K562 (cell line): Measurements from ENCODE around the gene AP3B2. TPM values are rescaled to one million over a fixed set of nuclear protein-coding genes. Genes with fewer than 3 reads are reported as not detected.

Experiments used
- BDP1 ChIP-seq: IDR thresholded peaks from 3 replicates; pipeline ENCODE4 v1.6.1; 2011; ENCODE audit not compliant: insufficient read length, insufficient read depth
- BRF1 ChIP-seq: IDR thresholded peaks from 3 replicates; pipeline ENCODE4 v1.6.1; 2011; ENCODE audit warnings: borderline replicate concordance, mild to moderate bottlenecking; ENCODE audit not compliant: insufficient read length; ENCODE audit errors: extremely low read depth
- CBX8 ChIP-seq: fragments of 200-600 bp; sonication (generic); IDR thresholded peaks from 2 replicates; pipeline ENCODE4 v1.6.1; 2012; ENCODE audit warnings: borderline replicate concordance, mixed run types, low read depth, mild to moderate bottlenecking, moderate library complexity, mixed read lengths, low read length, control low read depth, inconsistent platforms; ENCODE audit not compliant: poor library complexity, severe bottlenecking; ENCODE audit errors: extremely low read depth
- CEBPB ChIP-seq: fragments of 450-650 bp; IDR thresholded peaks from 2 replicates; pipeline ENCODE4 v1.6.1; 2016; ENCODE audit warnings: missing genetic modification characterization, missing compliant biosample characterization
- DACH1 ChIP-seq: fragments of 450-650 bp; IDR thresholded peaks from 2 replicates; pipeline ENCODE4 v1.6.1; 2018; ENCODE audit not compliant: partially characterized antibody
- EZH2 ChIP-seq: IDR thresholded peaks from 2 replicates; pipeline ENCODE4 v1.6.1; 2012; ENCODE audit warnings: low read depth, mild to moderate bottlenecking, inconsistent platforms, low read length, borderline replicate concordance
- FOXP4 ChIP-seq: sonication (generic); formaldehyde crosslinking; IDR thresholded peaks from 2 replicates; pipeline ENCODE4 v1.8.0; 2022; ENCODE audit warnings: mild to moderate bottlenecking, missing genetic modification reagents, borderline replicate concordance
- ILK ChIP-seq: fragments of 450-650 bp; IDR thresholded peaks from 2 replicates; pipeline ENCODE4 v1.6.1; 2016; ENCODE audit warnings: missing genetic modification characterization, low read depth, mild to moderate bottlenecking, missing compliant biosample characterization, moderate library complexity, borderline replicate concordance
- MED1 ChIP-seq: sonication (generic); formaldehyde crosslinking; IDR thresholded peaks from 2 replicates; pipeline ENCODE4 v1.8.1; 2023; ENCODE audit warnings: missing genetic modification reagents, borderline replicate concordance
- MNT ChIP-seq, 2 experiments: fragments of 450-650 bp; conservative IDR thresholded peaks; 2 replicates each; pipeline ENCODE4 v1.6.1; 2017; ENCODE audit warnings: mild to moderate bottlenecking in 2 of 2, moderate library complexity in 2 of 2
- MXI1 ChIP-seq: IDR thresholded peaks from 2 replicates; pipeline ENCODE4 v1.6.1; 2011; ENCODE audit warnings: low read depth, mild to moderate bottlenecking, improper control_type of control experiment, low read length
- MYC ChIP-seq, 2 experiments: fragments of 250-450 bp in 1 of 2; sonication (Bioruptor Pico) in 1 of 2; IDR thresholded peaks; 2 replicates each; pipeline versions ENCODE4 v1.5.1 to v1.6.1; 2012 to 2021; ENCODE audit warnings: low read depth in 2 of 2, borderline replicate concordance in 1 of 2, improper control_type of control experiment in 1 of 2, low read length in 1 of 2, mild to moderate bottlenecking in 1 of 2, moderate library complexity in 1 of 2
- MYNN ChIP-seq, 2 experiments: sonication (generic); formaldehyde crosslinking in 1 of 2; IDR thresholded peaks; 2 replicates each; pipeline versions ENCODE4 v1.5.0 to v1.6.1; 2016 to 2020; ENCODE audit warnings: antibody characterized with exemption in 1 of 2, missing genetic modification reagents in 1 of 2
- NBN ChIP-seq: fragments of 450-650 bp; IDR thresholded peaks from 2 replicates; pipeline ENCODE4 v1.6.1; 2016; ENCODE audit warnings: low read depth, mild to moderate bottlenecking
- SP1 ChIP-seq: sonication (generic); formaldehyde crosslinking; IDR thresholded peaks from 2 replicates; pipeline ENCODE4 v1.8.1; 2022; ENCODE audit warnings: mild to moderate bottlenecking, missing genetic modification reagents
- TAF15 ChIP-seq: fragments of 200-400 bp; formaldehyde crosslinking; IDR thresholded peaks from 2 replicates; pipeline ENCODE4 v1.6.1; 2017; ENCODE audit warnings: mild to moderate bottlenecking, low read depth, low read length, moderate library complexity
- ZNF140 ChIP-seq: fragments of 250-450 bp; sonication (Bioruptor Pico); IDR thresholded peaks from 2 replicates; pipeline ENCODE4 v1.8.0; 2021; ENCODE audit warnings: moderate library complexity, mild to moderate bottlenecking, inconsistent platforms
- ZNF197 ChIP-seq: fragments of 200-800 bp; sonication (Bioruptor generic); IDR thresholded peaks from 2 replicates; pipeline ENCODE4 v1.6.1; 2016; ENCODE audit warnings: low read depth, missing genetic modification characterization, missing compliant biosample characterization
- ZNF512 ChIP-seq: IDR thresholded peaks from 2 replicates; pipeline ENCODE4 v1.6.1; 2016; ENCODE audit warnings: missing genetic modification characterization, missing compliant biosample characterization
- polyA plus RNA-seq, 8 experiments: library from polyadenylated mRNA; depleted of rRNA in 4 of 8; stranded (reverse) in 5 of 8; unstranded in 3 of 8; fragments of >200 nt; fragmentation: Nextera tagmentation in 2 of 8; fragmentation: Illumina TruSeq in 1 of 8; extraction: Ambion mirVana in 2 of 8; extraction: Trizol in 1 of 8; gene quantifications; 2 replicates each; pipeline versions ENCODE4 v1.2.1 to v1.2.3, GENCODE V29; 2011 to 2014; ENCODE audit warnings: inconsistent platforms in 1 of 8, missing spikeins in 1 of 8
- total RNA-seq, 7 experiments: library from RNA; depleted of rRNA in 6 of 7; stranded (reverse); fragments of >200 nt in 6 of 7; fragmentation: Illumina TruSeq in 2 of 7; extraction: Trizol in 2 of 7; gene quantifications; 2 replicates each; pipeline versions ENCODE4 v1.2.1 to v1.2.3, GENCODE V29; 2011 to 2021; ENCODE audit warnings: low replicate concordance in 1 of 7
- TF ChIP-seq, protein P1 (sequence below): fragments of 450-650 bp; IDR thresholded peaks from 2 replicates; pipeline ENCODE4 v1.6.1; 2016; ENCODE audit warnings: antibody characterized with exemption
- TF ChIP-seq, protein P2 (sequence below): fragments of 250-450 bp; sonication (Bioruptor Pico); IDR thresholded peaks from 2 replicates; pipeline ENCODE4 v1.9.0; 2021; ENCODE audit warnings: mild to moderate bottlenecking

AP3B2 gene
- total and polyA plus RNA-seq, 9 of the 15 experiments (the other 6 are each of a cell fraction or from before 2014, with no cell fraction given): 0.03 to 0.15 (median 0.10) TPM; not detected in 2

DNA sequence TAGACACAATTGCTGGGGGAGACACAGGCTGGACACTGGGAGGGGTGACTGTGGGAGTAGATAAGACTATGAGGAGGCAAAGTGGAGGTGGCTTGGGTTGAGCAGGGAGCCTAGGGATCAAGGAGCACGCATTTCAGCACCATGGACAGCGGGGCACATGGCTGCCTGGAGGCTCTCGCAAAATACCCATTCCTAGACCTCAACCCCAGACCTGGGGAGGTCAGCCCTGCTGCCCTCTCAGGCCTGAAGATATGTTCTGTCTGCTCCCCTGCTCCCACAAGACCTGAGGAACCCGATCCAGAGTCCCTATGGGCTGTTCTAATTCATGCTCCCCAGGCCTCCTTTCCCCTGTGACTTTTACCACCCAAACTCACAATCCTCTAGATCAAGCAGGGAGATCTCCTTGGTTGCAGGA lies 46.5 kb downstream of the AP3B2 start (continued):
- no peak for TF ChIP-seq CEBPB
- TF ChIP-seq, protein P1, sequence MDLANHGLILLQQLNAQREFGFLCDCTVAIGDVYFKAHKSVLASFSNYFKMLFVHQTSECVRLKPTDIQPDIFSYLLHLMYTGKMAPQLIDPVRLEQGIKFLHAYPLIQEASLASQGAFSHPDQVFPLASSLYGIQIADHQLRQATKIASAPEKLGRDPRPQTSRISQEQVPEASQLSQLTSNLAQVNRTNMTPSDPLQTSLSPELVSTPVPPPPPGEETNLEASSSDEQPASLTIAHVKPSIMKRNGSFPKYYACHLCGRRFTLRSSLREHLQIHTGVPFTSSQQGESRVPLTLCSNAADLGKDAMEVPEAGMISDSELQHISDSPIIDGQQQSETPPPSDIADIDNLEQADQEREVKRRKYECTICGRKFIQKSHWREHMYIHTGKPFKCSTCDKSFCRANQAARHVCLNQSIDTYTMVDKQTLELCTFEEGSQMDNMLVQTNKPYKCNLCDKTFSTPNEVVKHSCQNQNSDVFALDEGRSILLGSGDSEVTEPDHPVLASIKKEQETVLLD: no peak
- 0 out of 2 replicates have a peak, but pooled peaks have one; percentile 25 for TF ChIP-seq NBN
- TF ChIP-seq, protein P2, sequence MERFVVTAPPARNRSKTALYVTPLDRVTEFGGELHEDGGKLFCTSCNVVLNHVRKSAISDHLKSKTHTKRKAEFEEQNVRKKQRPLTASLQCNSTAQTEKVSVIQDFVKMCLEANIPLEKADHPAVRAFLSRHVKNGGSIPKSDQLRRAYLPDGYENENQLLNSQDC (CRISPR knock-in tag): no peak
- peak; percentile 73; the same call in 1 of the 2 replicates for TF ChIP-seq MXI1
- no peak for TF ChIP-seq CBX8
- TF ChIP-seq BRF1: no peak
- no peak for TF ChIP-seq TAF15
- TF ChIP-seq MNT (conservative IDR thresholded peaks at IDR 0.05): peak; percentile 83 to 91
- no peak for TF ChIP-seq EZH2
- TF ChIP-seq MYC (IDR thresholded peaks at IDR 0.05; ENCODE audit: low read depth, low read length): peak; percentile 83
- TF ChIP-seq MYC (CRISPR knock-in tag; IDR thresholded peaks at IDR 0.05; ENCODE audit: borderline replicate concordance, low read depth): no peak
- TF ChIP-seq DACH1: no peak
- no peak for TF ChIP-seq BDP1
- no peak for TF ChIP-seq ZNF140 (CRISPR knock-in tag)
- no peak for TF ChIP-seq MED1 (CRISPR knock-in tag)
- TF ChIP-seq ILK (tag): no peak
- TF ChIP-seq SP1: no peak; the same call in 1 of the 2 replicates
- peak; percentile 97; the same call in 1 of the 2 replicates for TF ChIP-seq FOXP4 (CRISPR knock-in tag)
- no peak for TF ChIP-seq ZNF512 (tag)
- peak; percentile 82 for TF ChIP-seq ZNF197 (CRISPR knock-in tag)
- no peak for TF ChIP-seq MYNN (IDR thresholded peaks at IDR 0.05)
- TF ChIP-seq MYNN (CRISPR knock-in tag; IDR thresholded peaks at IDR 0.05): peak; percentile 58; the same call in 1 of the 2 replicates
